HG03439 (cell line): ENCODE results near the gene PHIP.
A peak's percentile ranks its signal among the peaks of the same experiment; 100 is the strongest.
"Not testable (repeated sequence)": the region's sequence is repeated elsewhere in the genome, so short reads cannot be mapped to it uniquely, and the experiment has no call there.

Source experiments
- ATAC-seq: cut with Tn5 transposase; IDR thresholded peaks from one replicate; pipeline ENCODE4 v1.9.1; 2021; ENCODE audit warnings: mild to moderate bottlenecking, moderate library complexity; ENCODE audit not compliant: unreplicated experiment

The PHIP gene

DNA sequence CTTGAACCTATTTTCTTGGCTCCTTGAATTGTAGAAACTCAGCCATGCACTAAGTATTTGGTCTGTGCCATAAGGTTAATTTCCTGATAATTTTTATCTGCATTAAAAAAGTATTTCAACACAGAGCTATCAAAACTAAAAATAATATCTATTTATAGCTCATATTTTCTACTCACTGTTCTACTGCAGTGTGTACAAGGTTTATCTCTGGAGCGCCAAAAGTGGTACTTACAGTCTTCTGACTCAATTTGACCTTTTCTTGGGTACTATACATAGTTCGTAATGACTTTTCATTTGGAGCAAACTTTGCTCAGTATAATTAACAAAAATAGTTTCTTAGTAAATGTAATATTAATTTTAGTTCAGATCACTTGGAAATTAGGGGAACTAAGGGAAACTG is 141.5 kb downstream of the PHIP start:
- ATAC-seq = no peak

DNA sequence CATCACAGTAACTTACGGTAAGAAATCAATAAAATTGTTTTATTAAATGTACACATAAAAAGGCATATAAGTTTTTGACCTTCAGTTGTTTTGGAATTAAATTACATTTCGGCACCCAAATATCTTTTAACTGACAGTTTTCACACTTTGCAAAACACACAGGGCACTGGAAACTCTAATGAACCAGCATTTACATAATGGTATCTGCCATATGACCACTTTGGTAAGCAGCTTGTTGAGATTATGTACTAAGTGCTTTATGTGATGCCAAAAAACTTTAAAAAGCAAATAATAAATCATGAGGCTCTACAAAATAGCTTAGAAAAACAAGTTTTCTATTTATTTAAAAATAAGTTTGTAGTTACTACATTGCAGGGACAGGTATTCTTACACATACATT is 142.5 kb downstream of the PHIP start:
- no peak for ATAC-seq

DNA sequence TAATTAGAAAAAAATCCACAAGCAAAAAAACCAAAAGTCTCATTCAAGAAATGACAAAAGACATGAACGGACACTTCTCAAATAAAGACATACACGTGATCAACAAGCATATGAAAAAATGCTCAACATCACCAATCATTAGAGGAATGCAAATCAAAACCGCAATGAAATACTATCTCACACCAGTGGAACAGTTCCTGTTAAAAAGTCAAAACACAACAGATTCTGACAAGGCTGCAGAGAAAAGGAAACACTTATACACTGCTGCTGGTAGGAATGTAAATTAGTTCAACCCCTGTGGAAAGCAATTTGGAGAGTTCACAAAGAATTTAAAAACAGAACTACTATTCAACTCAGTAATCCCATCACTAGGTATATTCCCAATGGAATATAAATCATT is 152.7 kb downstream of the PHIP start:
- no peak for ATAC-seq

DNA sequence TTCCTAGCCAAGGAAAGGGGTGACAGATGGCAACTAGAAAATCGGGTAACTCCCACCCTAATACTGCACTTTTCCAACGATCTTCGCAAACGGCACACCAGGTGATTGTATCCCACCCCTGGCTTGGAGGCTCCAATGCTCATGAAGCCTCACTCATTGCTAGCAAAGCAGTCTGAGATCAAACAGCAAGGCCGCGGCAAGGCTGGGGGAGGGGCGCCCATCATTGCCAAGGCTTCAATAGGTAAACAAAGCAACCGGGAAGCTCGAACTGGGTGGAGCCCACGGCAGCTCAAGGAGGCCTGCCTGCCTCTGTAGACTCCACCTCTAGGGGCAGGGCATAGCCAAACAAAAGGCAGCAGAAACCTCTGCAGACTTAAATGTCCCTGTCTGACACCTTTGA is 156.9 kb downstream of the PHIP start:
- ATAC-seq = not testable (repeated sequence)

DNA sequence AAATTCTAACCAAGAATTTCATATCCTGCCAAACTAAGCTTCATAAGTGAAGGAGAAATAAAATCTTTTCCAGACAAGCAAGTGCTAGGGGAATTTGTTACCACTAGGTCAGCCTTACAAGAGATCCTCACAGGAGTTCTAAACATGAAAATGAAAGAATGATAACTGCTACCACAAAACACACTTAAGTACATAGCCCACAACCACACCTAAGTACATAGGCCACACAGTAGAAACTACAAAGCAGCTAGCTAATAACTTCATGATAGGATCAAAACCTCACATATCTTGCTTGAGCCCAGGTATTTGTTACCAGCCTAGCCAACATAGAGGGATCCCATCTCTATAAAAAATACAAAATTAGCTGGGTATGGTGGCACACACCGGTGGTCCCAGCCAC is 160.3 kb downstream of the PHIP start:
- ATAC-seq = no peak

DNA sequence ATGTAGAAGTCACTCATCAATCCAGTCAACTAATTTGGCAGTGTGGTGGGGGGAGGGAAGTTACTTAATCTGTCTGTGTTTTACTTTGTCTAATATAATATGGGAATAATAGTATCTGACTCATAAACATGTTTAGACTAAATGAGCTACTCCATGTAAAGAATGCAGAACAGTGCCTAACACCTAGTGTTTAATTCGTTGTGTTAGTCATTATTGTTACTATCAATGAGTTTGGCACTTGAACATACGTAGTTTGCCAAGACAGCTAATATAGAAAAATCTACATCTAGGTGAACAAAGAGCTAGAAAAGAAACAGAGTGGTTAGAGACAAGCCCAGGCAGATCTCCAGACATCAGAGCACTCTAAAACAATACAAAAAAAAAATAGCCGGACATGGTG is 161.6 kb downstream of the PHIP start:
- no peak for ATAC-seq

DNA sequence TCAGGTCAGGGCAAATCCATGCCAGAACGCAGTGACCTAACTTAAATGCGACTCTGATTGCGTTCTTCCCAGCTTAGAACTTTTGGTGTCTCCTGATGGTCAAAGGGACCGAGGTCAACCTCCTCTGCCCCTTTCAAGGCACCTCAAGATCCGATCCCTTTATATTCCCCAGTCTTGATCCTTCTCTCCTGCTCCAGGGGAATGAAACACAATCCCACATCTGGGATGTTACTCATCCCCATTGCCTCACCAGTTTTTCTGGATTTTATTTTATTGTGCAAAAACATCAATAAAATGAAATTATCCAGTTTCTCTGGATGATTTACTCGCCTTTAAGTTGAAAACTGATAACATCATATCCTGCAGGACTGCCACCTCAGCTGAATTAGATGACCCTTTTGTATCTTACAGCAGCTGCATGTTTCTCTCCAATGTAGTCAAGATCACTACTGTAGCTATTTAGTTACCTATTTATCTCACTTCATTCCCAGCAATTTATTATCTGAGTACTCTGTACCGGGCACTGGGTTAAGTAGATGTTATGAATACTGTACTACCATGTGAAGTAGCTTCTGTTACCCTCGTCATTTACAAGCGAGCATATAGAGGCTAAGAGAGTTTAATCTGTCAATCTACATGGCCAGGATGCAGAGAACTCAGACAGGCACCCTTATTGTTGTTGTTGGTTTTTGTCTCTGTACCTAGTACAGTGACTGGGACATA is 166.7 kb downstream of the PHIP start:
- ATAC-seq = no peak

DNA sequence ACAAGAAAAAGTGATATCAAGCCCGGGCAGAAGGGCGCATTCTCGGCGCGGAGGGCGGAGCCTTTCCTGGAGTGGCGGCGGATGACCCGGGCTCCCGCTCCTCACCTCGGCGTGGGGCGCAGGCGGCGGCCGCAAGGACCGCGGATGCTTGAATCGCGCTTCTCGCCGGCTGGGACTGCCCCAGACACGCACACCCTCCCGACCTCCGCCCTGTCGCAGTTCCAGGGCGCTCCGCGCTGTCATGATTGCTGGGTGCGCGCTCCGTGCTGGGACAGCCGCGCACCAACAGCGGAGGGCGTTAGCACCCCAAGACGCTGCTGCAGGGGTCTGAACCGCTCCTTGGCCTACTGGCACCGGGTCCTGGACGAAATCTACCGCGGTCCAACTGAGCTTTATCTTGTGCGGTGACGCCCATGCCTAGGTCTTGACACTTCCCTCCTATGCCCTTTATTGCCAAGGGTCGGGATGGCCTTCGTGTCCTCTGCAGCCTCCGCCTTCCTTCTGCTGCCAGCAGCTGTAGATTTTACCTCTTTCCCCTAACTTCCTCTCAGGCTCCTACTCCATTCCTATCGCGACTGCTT is 167.4 kb downstream of the PHIP start:
- peak; percentile 69 for ATAC-seq

DNA sequence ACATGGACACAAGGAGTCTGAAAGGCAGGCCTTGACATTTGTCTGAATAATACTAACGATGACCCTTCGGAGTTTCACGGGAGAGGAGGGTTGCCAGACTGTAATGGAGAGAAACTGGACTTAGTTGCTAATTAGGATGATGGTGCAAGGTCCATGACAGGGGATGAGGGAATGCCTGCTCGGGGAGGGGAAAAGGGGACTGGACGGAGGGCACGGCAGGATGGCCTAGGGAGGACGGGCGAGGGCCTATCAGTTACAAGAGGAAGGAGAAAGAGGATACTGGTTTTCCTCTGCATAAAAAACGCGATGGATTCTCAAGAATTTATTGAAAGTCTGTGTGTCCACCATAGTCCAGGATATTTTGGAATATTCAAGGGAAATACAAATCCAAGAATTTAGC is 168.0 kb downstream of the PHIP start:
- no peak for ATAC-seq

DNA sequence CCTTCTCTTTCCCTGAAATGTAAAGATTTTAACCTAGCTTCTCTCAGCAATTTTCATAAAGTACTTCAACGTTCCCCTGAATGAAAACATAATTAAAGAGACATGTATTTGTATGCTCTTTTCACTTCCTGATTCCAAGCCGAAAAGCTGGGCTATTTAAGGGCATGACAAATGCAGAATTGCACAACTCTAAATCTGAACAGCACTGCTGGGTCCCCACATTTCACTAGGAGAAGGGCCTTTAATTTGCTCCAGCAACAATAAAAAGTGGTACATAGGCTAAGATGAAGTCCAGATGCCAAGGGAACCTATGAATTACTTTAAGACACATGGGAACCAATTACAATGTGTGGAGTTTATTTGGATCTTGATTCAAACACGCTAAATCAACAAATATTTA is 168.7 kb downstream of the PHIP start:
- no peak for ATAC-seq

DNA sequence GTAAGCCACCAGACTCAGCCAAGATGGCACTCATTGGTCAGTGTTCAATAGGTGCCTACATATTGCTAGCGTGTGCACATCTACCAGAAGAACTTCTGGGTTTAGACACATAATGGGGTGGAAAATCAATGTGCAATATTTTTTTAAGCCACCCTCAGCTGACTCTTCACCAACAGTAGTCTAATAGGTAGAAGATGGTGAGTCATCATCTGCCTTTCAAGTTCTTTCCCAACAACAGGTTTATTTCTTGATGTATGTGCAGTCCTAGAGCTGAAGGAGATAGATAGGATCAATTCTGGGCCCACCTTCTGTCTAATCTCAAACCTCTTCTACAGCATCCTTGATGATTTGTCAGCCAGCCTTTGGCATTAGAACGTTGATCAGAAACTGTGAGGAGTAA is 169.4 kb downstream of the PHIP start:
- ATAC-seq = no peak

DNA sequence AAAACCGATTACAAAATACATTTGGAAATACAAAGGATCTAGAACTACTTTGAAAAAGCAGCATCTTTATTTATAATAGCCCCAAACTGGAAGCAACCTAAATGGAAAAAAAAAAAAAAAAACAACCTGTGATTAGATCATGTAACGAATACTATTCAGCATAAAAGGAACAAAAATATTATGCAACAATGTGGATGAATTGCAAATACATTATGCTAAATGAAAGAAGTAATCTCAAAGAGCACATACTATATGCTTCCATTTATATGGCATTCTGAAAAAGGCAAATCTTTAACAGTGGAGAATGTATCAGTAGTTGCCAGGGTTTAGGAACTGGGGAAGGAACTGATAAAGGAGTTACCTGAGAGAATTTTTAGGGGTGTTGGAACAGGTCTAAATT is 181.8 kb downstream of the PHIP start:
- ATAC-seq = no peak

DNA sequence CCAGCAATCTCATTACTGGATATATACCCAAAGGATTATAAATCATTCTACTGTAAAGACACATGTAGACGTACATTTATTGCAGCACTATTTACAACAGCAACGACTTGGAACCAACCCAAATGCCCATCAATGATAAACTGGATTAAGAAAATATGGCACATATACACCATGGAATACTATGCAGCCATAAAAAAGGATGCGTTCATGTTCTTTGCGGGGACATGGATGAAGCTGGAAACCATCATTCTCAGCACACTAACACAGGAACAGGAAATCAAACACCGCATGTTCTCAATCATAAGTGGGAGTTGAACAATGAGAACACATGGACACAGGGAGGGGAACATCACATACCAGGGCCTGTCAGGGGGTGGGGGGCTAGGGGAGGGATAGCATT is 188.2 kb downstream of the PHIP start:
- not testable (repeated sequence) for ATAC-seq
